HuH-7 (cell line): Measurements from ENCODE around the gene PHKA2.
A peak's percentile ranks its signal among the peaks of the same experiment; 100 is the strongest.

Experiments
- DNase-seq: peaks from one replicate; pipeline ENCODE4 v3.0.0; 2011; ENCODE audit warnings: low spot score

Gene PHKA2

DNA sequence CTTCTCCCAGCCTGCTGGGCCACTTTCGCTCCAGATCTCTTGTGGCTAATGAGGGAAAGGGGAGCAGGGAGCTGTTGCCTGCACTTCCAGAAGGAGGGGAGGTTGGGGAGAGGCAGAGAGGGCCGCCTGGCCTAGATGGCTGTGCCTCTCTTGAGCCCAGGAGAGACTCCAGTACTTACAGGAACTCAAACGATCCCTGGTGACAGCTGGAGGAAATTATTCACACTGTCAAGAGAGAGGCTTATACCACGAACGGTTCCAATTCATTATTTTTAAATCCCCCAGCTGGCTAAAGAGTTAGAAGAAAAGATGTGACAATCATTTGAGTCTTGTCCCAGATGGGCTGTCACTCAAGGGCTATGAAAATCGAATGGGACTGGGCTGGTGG, 96.1 kb downstream of the PHKA2 start:
- no peak for DNase-seq

- no peak for DNase-seq
Observed at GRCh38 chrX:18887177-18887824, 96.6 kb downstream of the PHKA2 start.

DNA sequence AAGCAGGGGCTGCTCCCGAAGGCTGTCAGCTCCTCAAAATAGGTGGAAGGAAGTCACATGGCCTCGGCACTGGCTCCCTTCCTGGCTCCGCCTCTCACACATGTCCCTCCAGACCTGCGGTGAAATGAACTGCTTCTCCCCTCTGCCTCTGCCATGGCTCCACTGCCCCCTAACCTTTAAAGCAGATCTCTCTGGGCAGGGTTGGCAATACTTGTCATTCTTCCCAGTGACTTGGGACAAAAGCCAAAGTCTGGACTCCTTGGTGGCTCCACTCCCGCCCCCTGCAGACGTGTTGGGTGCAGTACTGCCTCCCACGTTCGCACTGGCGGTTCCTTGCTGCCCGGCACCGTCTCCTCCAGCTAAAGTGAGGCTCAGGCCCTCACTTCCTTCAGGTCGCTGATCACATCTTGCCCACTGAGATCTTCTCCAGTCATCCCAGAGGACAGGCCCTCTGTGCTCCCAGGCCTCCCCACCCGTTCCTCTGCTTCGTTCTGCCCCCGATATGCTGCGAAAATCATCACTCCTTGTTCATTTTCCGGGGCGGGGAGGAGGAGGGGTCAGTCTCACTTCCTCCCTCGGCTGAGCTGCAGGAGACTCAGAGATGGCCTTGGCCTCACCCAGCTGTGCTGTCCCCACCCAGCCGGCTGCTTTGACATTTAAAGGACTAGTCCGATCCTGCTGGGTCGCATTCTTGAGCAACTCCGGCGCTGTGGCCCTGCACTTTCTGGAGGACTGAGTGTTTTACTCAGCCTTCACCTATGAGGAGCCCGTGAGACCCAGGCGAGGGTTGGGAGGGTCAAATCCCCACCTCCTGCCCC, 97.4 kb downstream of the PHKA2 start:
- DNase-seq, result peak; percentile 39

- DNase-seq, result no peak
Observed at GRCh38 chrX:18886005-18886343, 97.9 kb downstream of the PHKA2 start.

- no peak for DNase-seq
Observed at GRCh38 chrX:18885328-18886004, 98.4 kb downstream of the PHKA2 start.

- no peak for DNase-seq
Observed at GRCh38 chrX:18884916-18885315, 99.0 kb downstream of the PHKA2 start.

DNA sequence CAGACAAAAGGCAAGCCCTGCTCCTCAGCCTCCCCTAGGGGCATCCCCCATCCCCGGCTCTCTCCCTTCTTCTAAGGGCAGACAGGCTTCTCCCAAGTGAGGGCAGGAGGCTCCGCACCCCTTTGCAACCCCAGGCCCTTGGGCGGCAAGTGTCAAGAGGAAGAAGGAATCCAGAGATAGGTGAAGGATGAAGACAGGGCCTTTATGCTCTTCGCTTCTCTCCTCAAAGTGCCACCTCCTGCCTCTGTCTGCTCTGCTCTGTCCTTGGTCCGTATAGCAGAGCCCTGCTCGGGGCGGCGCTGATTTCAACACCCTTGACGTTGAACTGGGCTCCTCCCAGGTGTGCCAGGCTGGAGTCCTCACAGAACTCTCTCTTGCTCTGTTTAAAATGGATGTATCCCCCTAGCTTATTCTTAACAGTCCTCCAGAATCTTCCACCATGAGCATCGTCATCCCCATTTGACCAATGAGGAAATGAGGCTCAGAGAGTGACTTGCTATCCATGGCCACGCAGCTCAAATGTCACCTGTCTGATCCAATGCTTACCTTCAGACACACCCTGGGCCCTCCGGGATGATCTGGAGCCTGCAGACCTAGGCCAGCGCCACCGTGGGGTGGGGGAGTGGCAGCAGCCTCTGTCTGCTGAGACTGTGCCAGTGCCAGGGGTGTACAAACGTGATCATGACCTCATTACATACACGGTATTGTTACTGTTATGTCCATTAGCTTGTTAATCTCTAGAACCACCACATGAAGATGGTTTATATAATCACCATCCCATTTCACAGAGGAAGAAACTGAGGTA, 99.8 kb downstream of the PHKA2 start:
- DNase-seq, result no peak

GRCh38 chrX:18883234-18883960, 100.5 kb downstream of the PHKA2 start:
- DNase-seq, result no peak

DNA sequence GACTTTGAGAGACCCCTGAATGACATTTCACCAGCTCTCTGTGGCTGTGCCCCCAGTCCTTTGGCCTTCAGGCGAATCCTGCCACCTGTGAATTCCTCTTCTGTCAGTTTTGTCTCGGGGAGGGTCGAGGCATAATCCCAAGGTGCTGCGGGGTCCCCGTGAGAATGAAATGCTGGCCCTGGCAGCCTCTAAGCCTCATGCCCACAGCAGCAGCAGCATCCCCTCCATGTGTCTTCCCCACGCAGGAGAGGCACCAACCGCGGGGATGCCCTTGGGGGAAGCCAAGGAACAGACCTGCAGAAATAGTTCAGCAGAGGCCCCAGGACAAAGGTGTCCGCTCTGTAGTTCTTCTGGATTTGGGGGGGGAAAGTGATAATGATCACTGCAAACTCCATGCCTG, 104.8 kb downstream of the PHKA2 start:
- DNase-seq, result no peak

DNA sequence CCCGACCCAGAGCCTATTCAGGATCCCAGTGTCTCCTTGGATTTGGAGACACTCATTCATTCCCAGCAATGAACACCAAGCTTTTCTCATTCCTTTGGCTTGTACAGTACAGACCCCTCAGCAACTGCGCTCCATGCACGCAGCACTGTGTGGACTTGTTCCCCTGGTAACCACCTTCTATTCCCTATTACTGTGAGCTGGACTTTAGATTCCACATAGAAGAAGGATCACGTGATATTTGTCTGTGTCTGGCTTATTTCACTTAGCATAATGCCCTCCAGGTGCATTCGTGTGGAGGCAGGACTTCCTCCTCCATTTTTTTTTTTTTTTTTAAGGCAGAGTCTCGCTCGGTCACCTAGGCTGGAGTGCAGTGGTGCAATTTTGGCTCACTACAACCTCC, 106.4 kb downstream of the PHKA2 start:
- DNase-seq, result no peak

DNA sequence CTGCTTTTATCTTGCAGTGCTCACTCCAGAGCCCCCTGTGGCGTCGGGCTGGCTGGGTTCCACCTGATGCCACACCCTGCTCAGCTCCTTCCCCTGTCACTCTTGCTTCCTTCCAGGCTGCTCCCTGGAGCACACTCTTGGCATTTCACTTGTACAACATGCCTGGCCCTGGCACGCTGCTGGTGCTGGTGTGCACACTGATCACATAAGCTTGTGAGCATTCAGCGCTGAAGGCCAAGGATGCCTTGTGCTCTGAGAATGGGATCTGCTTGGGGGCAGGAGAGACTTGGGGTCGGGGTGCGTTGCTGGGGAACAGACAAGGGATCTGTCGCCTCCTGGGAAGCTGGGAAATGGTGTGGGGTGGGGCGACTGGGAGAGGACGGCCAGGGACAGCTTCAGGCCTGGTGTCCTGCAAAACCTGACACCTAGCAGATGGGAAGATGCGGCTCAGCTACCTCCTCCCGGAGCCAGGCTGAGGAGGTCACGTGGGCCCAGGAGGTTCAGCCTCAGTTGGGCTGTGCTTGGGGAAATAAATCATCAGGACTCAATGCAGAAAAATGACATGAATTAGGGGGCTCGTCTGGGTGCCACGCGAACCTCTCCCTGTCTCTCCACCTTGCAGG, 108.5 kb downstream of the PHKA2 start:
- DNase-seq, result no peak

GRCh38 chrX:18874560-18875255, 109.2 kb downstream of the PHKA2 start:
- DNase-seq, result no peak

GRCh38 chrX:18873836-18874235, 110.1 kb downstream of the PHKA2 start:
- DNase-seq, result no peak

GRCh38 chrX:18873189-18873791, 110.6 kb downstream of the PHKA2 start:
- DNase-seq, result no peak

GRCh38 chrX:18872621-18873020, 111.3 kb downstream of the PHKA2 start:
- no peak for DNase-seq

DNA sequence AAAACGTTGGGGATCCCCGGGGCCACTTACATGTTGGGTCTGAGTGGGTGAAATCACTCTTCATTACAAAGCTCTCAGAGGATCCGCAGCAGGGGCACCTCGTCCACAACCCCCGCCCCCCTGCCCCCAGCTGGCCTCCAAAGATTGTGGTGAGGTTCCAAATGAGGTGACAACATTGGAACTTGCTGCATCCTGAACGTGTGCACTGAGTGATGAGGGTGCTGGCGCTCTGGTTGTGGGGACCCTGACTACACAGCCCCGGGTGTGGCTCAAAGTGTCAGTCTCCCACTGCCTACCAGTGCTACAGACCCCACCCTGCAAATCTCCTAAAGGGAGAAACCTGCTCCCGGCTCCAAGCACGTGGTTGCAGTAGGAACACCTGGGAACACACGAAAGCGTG, 111.9 kb downstream of the PHKA2 start:
- DNase-seq, result no peak

- no peak for DNase-seq
Observed at GRCh38 chrX:18871161-18871890, 112.6 kb downstream of the PHKA2 start.

DNA sequence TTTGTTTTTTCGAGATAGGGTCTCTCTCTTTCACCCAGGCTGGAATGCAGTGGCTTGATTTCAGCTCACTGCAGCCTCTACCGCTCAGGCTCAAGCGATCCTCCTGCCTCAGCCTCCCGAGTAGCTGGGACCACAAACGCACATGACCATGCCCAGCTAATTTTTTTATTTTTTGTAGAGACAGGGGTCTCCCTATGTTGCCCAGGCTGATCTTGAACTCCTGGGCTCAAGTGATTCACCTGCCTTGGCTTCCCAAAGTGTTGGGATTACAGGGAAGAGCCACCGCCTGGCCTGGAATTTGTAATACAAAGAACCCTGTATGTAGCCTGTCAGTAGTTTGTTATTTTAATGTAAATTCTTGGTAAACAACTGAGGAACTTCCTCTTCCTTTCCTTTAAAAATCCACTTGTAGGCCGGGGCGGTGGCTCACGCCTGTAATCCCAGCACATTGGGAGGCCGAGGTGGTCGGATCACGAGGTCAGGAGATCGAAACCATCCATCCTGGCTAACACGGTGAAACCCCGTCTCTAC, 119.5 kb downstream of the PHKA2 start:
- DNase-seq, result no peak

GRCh38 chrX:18861511-18861910, 122.4 kb downstream of the PHKA2 start:
- no peak for DNase-seq
